Vagina (tissue), 2 donors: ENCODE measurements around the gene PHLDB1.

ENCODE experiments used
- POLR2A ChIP-seq, 2 donors: fragments of 450-650 bp; IDR thresholded peaks; one replicate each; pipeline ENCODE4 v1.6.1; 2017; ENCODE audit warnings: antibody characterized with exemption in 2 of 2, mild to moderate bottlenecking in 2 of 2, moderate library complexity in 2 of 2
- POLR2AphosphoS5 ChIP-seq, 2 donors: sonication (generic); formaldehyde crosslinking; IDR thresholded peaks; one replicate each; pipeline ENCODE4 v1.9.0; 2017; ENCODE audit warnings: antibody characterized with exemption in 2 of 2, mild to moderate bottlenecking in 2 of 2, low read depth in 1 of 2; ENCODE audit not compliant: insufficient read depth in 1 of 2
- TF ChIP-seq, protein P1 (sequence below), 3 experiments: fragments of 450-650 bp in 2 of 3; fragments of 200-600 bp in 1 of 3; sonication (generic) in 1 of 3; IDR thresholded peaks; one replicate each; pipeline ENCODE4 v1.5.1; 2017 to 2019; ENCODE audit warnings: antibody characterized with exemption in 3 of 3, mild to moderate bottlenecking in 2 of 3, moderate library complexity in 2 of 3

DNA sequence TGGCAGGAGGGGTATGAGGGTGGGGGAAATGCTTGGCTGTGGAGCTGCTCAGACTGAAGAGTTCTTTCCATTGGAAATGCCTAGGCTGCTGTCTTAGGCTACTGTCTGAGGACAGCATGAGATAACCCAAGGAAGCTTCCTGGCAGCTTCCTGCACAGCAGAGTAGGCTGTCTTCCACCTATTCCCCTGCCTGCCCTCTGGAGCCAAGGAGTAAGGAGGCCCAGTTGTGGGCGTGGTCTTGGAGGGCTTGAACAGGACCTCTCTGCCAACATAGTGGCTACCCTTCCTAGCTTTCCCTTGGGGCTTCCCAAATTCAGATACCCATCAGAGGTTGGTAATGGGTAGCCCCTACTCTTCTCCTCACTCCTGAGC lies 25.9 kb downstream of the PHLDB1 start:
- TF ChIP-seq, protein P1, sequence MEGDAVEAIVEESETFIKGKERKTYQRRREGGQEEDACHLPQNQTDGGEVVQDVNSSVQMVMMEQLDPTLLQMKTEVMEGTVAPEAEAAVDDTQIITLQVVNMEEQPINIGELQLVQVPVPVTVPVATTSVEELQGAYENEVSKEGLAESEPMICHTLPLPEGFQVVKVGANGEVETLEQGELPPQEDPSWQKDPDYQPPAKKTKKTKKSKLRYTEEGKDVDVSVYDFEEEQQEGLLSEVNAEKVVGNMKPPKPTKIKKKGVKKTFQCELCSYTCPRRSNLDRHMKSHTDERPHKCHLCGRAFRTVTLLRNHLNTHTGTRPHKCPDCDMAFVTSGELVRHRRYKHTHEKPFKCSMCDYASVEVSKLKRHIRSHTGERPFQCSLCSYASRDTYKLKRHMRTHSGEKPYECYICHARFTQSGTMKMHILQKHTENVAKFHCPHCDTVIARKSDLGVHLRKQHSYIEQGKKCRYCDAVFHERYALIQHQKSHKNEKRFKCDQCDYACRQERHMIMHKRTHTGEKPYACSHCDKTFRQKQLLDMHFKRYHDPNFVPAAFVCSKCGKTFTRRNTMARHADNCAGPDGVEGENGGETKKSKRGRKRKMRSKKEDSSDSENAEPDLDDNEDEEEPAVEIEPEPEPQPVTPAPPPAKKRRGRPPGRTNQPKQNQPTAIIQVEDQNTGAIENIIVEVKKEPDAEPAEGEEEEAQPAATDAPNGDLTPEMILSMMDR (IDR thresholded peaks at IDR 0.05): no peak
- no peak for TF ChIP-seq POLR2A (IDR thresholded peaks at IDR 0.05)
- no peak for TF ChIP-seq POLR2AphosphoS5 (IDR thresholded peaks at IDR 0.05; ENCODE audit: insufficient read depth in 1 of 2, low read depth in 1 of 2)
